Glomerular endothelial cell (primary cell): ENCODE data around the gene PLXNA4. TPM values are rescaled to one million over a fixed set of nuclear protein-coding genes. Genes with fewer than 3 reads are reported as not detected.

Source experiments
- DNase-seq: peaks from one replicate; pipeline ENCODE4 v3.0.0-alpha.2; 2011; ENCODE audit warnings: low read depth, low spot score; ENCODE audit errors: extremely low read depth
- total RNA-seq: library from RNA; depleted of rRNA; stranded (reverse); fragments of >200 nt; gene quantifications from 2 replicates; pipeline ENCODE4 v1.2.3, GENCODE V29; 2015

PLXNA4 gene
- total RNA-seq, 1 donor from 2014 or later = 1.2 TPM

DNA sequence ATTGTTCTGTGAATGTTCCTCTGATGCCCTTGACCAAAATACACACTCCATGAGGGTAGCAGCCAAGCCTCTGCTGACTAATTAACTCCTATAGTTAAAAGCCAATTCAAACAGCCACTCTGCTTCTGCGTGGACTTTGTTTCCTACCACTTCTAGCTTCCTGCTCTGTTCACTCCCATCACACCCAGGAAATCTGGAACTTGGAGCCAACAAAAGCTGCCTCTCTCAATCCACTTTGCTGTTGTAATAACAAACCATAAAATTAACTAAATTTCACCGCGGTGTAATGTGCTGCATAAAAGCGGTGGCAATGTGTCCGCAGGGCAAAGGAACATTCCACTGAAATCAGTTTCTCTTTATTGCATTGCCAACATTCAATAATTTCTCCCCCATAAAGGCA is 239.5 kb downstream of the PLXNA4 start:
- DNase-seq = no peak

DNA sequence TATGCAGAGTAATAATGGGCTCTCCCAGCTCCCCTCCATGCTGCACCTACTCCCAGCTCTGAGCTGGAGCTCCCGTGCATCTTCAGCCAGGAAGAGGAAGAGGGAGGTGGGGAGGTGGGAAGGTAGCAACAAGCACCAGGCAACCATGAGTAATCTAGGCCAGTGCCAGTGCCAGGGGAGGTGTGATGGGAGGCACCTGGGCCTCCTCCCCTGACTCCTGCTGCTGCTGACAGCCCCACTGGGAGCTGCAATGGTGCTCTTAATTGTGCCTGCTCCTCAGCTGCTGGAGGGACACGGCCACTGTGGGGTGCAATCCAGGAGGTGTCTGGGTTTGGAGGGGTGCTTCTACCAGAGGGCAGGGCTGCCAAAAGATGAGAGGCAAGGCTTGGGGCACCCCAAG is 243.0 kb downstream of the PLXNA4 start:
- DNase-seq = no peak

DNA sequence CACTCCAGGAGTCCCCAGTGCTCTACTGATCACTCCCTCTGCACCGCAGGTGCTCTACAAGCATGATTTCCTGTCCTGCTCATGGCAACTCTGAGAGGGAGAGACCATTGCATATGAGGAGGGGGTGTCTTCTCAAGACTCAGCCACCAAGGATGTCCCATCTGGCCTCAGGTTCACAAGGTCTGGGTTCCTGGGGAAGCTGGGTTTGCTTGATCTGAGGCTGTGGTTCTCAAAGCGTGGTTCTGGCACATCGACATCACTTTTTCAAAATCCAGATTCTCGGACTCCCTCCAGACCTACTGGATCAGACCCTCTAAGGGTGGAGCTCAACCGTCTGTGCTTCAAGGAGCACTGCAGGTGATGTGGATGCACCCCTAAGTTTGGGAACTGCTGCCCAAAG is 247.5 kb downstream of the PLXNA4 start:
- DNase-seq = no peak

DNA sequence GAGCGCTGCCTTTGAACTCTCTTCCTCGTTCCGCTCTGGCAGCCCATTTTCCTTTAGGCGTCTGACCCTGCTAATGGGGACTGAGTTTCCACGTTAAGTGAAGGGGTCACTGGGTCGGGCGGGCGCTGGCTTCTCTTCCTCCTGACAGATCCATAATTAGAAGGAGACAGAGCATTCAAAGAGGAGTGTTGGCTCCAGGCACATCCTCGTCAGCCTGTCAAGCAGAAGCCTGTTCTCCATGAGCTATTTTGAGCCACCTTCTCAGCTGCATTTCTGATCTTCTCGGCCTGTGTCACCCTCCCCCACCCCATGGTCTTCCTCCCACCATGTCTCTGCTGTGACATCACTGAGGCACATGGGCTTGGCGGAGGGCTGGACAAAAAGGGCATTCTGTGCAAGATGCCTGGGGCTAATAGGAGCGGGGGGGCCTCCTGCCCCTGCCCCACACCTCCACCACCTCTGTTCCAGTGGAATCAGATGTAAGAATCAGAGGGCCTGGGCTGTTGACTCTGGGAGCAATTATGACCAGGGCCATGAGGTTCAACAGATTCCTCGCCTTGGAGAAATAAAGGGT is 248.1 kb downstream of the PLXNA4 start:
- no peak for DNase-seq

DNA sequence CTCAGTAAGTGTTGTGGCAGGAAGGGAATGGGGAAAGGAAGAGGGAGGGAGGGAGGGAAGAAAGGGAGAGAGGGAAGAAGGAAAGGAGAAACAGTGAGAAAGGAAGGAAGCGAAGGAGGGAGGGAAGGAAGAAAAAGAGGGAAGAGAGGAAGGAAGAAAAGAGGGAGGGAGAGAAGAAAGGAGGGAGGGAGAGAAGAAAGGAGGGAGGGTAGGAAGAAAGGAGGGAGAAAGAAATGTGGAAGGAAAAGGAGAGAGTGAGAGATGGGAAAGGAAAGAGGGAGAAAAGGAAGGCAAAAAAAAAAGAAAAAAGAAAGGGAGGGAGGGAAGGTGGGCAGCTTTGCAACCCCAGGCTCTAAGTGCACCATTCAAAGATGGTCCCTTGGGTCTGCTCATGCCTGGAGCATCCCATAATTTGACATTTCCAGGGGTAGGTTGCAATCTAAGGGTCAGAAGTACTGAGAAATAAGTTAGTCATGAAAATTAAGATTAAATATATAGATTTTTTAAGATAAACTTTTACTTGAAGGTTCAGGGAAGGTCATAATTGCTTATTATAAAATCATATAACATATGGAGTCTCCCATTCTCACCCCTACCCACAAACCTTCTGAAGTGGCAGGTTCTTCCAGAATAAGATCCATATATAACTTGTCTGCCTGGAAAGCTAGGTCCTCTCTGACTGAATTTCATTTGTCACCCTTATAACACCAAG is 249.2 kb downstream of the PLXNA4 start:
- DNase-seq = no peak

DNA sequence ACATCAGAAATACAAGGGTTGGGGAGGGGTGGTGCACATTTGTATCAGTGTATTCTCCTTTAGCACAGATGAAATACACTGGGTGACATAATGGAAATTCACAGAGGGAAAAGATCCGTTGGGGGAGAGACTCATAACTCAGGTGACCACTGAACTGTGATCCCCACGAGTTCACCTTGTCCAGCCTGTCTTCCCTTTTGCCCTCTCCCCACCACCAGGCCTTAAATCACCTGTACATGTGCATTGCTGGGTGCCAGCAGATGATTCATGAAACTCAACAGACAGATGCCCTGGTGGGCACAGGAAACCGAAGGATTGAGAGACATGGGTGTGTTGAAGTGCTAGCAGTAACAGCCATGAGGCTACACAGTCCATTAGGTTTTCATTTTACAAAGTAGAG is 253.3 kb downstream of the PLXNA4 start:
- no peak for DNase-seq

DNA sequence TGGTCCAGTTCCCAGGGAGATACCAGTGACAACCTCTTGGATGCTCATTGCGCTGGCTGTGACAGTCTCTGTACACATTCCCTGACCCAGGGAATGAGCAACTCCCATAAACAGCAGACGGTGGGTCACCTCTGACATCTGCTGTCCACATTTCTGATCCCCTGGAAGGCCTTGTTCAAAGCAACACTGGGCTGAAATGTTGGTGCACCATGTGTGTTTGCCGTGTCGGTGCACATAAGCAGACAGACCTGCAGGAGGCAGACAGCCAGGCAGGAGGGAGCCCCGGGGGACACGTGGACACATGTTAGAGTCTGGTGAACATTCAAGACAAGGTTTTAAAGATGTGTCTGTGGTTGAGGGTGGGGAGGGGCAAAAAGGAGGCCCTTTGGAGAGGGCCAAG is 254.9 kb downstream of the PLXNA4 start:
- DNase-seq = no peak

DNA sequence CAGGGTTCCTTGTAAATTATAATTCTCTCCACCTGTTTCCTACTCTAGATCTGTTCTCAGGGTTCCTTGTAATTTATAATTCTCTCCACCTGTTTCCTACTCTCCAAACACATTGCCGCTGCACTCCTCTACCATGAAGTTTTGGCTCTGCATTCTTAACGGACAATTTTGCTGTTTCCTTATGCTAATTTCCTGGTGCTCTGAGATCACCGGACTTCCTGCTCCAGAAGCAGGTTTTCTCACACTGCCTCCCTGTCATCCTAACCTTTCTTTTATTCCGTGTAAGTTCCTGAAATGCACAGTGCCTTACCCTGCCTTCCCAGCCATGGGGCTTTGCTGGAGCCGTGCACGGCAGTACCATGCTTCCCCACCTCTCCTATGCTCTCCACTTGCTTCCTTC is 256.8 kb downstream of the PLXNA4 start:
- no peak for DNase-seq

DNA sequence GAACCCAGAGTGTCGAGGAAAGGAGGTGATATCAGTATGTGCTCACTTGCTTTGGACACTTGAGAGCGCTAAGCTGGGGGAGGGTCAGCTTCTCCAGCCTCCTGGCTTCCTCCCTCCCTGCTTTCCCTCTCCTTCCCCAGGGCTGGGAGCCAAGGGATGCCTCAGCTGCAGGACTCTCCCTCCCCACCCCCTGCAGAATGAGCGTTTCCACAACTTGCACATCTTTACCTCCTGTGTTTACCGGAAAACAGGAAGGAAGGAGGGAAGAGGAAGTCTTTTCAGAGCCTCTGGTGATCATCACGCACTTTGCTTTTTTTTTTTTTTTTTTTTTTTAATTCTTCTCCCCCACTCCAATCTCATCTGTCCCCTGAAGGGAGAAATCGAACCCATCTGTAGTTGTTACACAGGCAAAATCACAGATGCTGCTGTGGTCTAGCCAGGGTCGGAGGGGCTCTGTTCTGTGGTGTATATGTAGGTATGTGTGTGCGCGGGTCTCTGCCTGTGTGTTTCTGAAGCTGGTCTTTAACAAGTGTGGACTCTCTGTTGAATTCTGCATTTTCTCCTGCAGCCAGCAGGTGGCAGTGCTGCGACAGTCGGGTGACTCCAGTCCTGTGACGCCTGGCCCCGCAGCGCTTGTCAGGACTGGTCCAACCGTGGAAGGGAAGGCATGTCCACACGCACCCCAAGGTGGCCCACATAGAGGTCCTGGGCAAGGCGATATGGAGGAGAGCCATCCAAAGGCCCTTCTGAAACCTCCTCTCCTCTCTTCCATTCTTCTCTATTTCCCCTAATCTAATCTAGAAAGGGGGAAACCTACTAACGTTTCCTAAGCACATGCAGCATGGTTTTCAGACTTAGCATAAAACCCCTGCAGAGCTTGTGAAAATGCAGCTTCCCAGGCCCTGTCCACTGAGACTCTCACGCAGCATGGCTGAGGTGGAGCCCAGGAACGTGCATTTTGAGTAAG is 257.6 kb downstream of the PLXNA4 start:
- peak; percentile 61 for DNase-seq

DNA sequence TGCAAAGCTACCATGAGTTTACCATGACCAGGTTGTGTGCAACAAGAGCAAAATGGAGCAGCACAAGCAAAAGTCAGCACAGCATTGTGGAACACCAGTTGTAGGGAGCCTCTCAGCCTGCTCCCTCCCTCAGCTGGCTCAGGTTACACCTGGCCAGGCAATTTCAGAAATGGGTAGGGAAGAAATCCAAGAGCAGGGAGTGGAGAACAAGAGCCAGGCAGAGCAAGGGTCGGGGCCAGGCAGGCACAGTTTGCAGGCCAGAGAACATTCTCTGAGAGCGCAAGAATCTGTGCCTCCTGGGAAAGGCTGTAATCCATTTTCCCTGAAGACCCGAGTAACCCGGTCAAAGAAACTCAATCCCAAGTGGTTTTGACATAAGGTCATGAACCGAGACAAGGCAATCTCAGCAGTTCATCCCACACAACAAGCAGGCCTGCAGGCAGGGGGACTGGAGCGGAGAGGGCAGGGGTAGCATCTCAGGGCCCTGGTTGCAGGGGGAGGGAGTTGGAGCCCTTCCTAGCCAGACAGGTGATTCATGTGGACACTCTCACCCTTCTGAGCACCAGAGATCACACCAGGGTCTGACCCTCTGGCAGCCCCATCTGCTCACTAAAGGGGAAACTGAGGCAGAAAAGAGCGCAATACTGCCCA is 258.4 kb downstream of the PLXNA4 start:
- DNase-seq = no peak

DNA sequence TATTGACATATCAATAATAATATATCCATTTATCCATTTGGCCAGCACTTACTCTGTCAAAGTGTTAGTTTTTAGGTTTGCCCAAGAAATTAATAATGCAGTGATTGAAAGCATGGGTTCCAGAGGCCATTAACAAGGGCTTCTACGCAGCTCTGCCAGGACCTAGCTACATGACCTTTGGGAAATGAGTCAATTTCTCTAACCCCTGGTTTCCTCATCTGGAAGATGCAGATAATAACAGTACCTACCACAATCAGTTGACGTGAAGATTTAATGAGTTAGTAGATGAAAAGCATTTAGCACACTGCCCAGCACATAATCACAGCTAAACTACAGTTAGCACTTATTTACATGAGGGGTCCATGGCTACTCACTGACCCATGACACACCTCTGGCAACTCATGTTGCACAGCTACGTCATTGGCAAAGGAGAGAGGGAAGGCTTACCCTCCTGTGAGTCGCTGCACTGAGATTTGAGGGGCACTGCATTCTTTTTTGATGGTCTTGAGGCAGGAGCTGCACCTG is 263.7 kb downstream of the PLXNA4 start:
- no peak for DNase-seq

DNA sequence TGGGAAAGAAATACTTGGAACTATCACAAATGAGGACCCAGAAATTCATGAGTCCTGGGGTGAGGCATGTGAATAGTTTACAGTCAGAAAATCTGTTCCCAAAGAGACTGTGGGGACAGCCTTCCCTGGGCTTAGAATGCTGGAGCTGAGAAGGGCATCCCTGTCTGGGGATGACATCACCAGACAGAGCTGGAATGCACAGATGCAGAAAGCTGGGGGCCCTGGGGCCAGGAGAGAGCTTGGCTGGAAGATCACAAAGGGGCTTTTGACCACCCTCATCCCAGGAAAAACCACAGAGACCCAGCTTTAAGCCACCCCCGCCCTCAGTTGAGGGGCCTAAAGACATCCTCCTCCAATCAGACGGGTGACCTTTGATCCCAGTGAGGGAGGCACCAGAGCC is 264.5 kb downstream of the PLXNA4 start:
- DNase-seq = no peak

DNA sequence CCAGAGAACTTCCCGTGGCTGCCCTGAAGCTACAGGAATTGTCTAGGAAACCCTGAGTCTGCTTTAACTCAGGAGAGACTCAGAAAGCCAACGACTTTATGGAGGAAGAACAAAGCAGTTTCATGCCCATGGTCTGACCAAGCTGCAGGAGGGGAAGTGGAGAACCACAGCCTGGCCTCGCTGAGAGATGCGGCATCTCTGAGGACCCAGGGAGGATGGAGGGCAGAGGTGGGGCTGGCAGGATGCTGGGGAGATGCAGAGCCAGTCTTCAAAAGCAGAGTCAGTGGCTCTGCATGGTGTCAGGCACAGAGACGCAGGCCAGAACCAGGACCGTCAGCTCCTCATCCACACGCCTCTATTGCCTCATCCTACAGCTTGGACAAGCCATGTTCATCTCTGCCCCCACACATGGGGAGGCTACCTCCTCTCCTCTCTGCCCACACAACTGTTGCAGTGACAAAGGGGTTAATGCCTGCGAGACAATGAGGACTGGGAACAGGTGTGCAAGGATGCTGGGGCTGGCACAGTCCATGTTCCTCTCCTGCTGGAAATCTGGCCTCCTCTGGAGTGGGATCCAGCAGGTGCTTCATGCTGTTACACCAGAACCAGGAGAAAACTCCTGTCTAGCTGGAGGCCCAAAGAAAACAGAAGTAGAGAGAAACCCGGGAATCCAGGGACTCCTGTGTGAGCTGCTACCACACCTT is 267.0 kb downstream of the PLXNA4 start:
- no peak for DNase-seq

DNA sequence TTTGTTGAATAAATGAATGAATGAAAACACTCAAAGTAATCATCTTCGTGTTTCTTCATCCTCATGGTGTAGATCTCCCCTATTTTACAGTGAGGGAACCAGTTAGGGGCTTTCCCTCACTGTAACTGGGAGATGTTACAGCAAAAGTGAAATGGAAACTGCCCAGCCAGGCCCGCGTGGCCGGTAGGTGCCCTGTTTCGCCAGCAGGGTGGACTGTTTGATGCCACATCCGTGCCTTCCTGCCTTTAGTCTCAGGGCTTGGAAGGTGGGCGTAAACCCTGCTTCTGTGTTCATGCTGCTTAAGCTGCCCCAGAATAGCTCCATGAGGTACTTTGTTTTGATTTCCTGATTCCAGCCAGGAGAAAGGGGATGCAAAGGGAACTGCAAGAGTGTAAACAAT is 268.8 kb downstream of the PLXNA4 start:
- DNase-seq = no peak

DNA sequence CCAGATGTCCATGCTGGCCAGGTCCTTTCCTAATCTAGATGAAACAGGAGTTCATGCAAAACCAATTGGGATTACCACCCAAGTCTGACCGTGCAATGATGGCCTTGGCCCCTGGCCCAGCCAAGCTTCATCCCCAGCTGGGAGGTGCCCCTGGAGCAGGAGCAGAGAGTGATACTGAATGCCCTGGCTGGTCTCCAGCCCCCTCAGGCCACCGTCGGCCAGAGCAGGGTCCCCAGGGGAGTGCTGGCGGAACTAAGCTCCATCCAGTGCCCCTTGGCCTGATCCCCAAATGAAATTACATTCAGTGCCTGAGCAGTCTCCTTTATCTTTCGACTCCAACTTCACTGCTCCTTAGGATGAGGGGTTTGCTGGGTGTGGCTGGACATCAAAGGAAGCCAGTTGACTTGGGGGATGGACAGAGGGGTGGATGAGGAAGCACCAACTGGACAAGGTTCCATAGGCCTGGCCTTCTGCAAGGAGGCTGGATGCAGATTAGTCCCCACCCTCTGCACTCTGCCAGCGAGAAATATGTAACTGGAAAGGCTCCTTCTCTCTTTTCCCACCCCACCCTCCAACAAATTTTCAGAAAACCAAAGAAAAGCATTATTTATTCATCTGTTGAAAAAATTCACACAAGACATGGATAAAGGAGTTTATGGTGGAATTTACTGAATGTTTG is 275.5 kb downstream of the PLXNA4 start:
- no peak for DNase-seq

DNA sequence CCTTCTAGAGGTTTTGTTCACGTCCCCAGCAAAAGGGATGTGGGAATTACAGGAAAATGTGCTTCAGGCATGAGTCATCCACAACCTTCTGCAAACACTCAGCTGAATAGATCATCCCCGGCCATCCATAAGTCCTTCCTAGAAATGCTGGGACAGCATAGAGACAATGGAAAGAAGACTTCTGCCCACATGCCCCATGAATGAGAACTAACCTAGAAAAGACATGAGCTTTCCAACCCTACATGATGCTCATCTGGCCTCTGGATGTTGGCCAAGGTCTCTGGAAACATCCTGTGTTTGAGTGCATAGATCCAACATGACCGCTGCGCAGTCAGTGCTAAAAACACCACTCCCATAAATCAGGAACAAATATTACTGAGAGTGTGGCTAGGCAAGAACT is 277.5 kb downstream of the PLXNA4 start:
- DNase-seq = no peak

DNA sequence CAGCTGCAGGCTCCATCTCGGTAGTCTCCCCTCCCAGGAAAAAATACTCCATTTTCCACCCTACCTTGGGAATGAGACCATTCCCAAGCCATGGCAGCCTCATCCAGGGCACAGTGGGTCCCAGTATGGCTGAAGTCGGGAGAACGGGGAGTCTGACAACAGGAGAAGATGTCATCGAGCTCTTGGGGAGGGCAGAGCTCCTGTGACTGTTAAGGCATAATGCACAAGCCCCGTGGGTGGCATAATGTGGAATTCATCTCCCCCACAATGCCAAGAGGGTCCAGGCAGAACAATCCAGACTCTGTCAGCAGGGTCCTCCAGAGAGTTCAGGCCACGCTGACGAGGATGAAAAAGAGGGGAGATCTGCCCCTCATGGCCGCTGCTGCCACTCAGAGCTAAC is 279.4 kb downstream of the PLXNA4 start:
- no peak for DNase-seq

DNA sequence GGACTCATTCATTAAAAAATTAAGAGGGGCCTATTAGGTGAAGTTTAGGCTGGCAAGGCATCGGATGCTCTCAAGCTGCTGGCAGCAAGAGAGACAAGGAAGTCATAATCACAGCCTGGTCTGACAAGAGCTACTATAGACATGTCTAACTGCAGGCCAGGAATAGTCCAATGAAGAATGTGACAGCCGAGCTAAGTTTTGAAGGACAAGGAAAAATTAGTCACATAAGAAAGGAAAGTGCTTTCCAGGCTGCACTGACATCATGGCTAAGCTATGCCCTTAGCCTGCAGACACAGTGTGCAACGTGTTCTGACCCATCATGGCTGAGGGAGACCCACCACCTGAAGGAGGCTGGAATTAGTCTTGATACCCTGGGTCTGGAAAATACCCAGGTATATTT is 281.1 kb downstream of the PLXNA4 start:
- DNase-seq = no peak

DNA sequence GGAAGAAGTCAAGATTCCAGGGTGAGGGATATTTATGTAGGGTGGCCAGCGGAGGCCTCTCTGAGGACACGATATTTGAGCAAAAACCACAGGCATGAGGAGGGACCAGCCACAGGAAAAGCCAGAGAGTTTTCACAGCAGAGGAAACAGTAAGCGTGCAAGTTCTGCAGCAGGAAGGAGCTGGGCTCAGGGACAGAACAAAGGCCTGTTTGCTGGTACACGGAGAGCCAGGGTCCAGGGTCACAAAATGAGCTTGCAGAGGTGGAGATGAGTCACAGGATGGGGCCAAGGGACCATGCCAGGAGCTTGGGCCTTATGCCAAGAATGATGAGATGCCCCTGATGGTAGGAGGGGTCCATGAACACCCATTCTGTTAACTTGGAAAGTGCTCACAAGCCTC is 283.5 kb downstream of the PLXNA4 start:
- no peak for DNase-seq

DNA sequence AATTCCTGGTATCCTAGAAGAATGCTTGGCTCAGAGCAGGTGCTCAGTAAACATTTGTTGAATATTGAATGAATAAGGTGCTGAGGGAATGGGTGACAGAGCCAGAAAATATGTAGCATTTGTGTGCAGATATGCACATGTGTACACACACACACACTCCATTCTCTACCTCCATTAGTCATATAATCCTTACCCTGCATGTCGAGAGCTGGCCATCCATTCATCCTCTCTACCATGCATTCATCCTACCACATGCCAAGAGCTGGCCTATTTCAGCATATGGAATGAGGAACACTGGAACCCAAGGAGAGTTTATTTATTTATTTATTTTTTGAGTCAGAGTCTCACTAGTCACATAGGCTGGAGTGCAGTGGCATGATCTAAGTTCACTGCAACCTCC is 284.8 kb downstream of the PLXNA4 start:
- no peak for DNase-seq
